ENCODE results near the gene PPP2R3B.
"Not testable (repeated sequence)": the region's sequence is repeated elsewhere in the genome, so short reads cannot be mapped to it uniquely, and the experiment has no call there.

- not testable (repeated sequence) for TF ChIP-seq EZH2 (IDR thresholded peaks at IDR 0.05; ENCODE audit: borderline replicate concordance, low read depth, low read length, severe bottlenecking); CTCF (IDR thresholded peaks at IDR 0.05; ENCODE audit: borderline replicate concordance, extremely low read depth, low read length, poor library complexity, severe bottlenecking)
Observed at GRCh38 chrX:385736-386135, 971 bp downstream of the PPP2R3B start.

Measured in DND-41 (cell line).